ENCODE data around the gene PLCB1. TPM values are rescaled to one million over a fixed set of nuclear protein-coding genes. Genes with fewer than 3 reads are reported as not detected.

PLCB1 gene
- total and polyA plus RNA-seq, 10 of the 15 experiments (the other 5 are each of a cell fraction or from before 2014, with no cell fraction given), result 0.05 to 5.3 (median 0.17) TPM; not detected in 1

GRCh38 chr20:8194721-8195120, 62.7 kb downstream of the PLCB1 start (continued):
- TF ChIP-seq ATF2 (IDR thresholded peaks at IDR 0.05; ENCODE audit: low read length) (no peak), E2F4 (IDR thresholded peaks at IDR 0.05; ENCODE audit: low read depth, low read length) (no peak), HSF1 (IDR thresholded peaks at IDR 0.05; ENCODE audit: low read depth, low read length) (no peak), HDAC6 (IDR thresholded peaks at IDR 0.05; ENCODE audit: unreplicated experiment) (no peak), ESRRA (IDR thresholded peaks at IDR 0.05; ENCODE audit: low read length) (no peak)

- Histone ChIP-seq H3K79me2 (ENCODE audit: control insufficient read depth, insufficient read depth, low read length) (no peaks in the 10 kb centered on the region), H4K20me1 (ENCODE audit: control insufficient read depth, insufficient read depth) (no peaks in the 10 kb centered on the region), H3K27ac (ENCODE audit: control insufficient read depth, insufficient read depth) (no peak overlapping the region), H3K4me1 (ENCODE audit: control insufficient read depth, insufficient read depth, low read length) (no peaks in the 10 kb centered on the region), H3K27me3 (replicated peaks in 1 of 2; ENCODE audit: control insufficient read depth in 2 of 2, insufficient read depth in 2 of 2, low read length in 1 of 2) (no peaks in the 10 kb centered on the region), H3K4me3 (no peak overlapping the region), H3K9ac (ENCODE audit: control insufficient read depth, insufficient read depth, low read length) (no peak overlapping the region), H3K36me3 (ENCODE audit: control insufficient read depth in 2 of 2, insufficient read depth in 2 of 2, low read length in 1 of 2) (no peaks in the 10 kb centered on the region), H2AFZ (ENCODE audit: control insufficient read depth, low read depth, low read length) (no peak overlapping the region), H3K9me3 (replicated peaks; ENCODE audit: control insufficient read depth, insufficient read depth, low read length) (no peaks in the 10 kb centered on the region), H3K4me2 (ENCODE audit: control insufficient read depth, insufficient read depth) (no peak overlapping the region)
- BruUV-seq (replicated peaks), result no TSS peak
- SMC1A ChIA-PET (ENCODE audit: uncharacterized antibody, unreplicated experiment), result no interaction called here
- FAIRE-seq (no peak), DNase-seq (ENCODE audit: low read depth, low spot score) (no peak), ATAC-seq (no peak)
- in situ Hi-C loops (cut with MboI), result no loop called here
- RAD21 ChIA-PET (ENCODE audit: unreplicated experiment), result no interaction called here
- CTCF ChIA-PET, result no interaction called here
- no peak for TF ChIP-seq STAT3 (IDR thresholded peaks at IDR 0.05; ENCODE audit: low read depth, low read length)
- TF ChIP-seq HDAC6 (IDR thresholded peaks at IDR 0.05; ENCODE audit: unreplicated experiment), result no peak
- TF ChIP-seq TCF3 (IDR thresholded peaks at IDR 0.05; ENCODE audit: borderline replicate concordance, insufficient read depth, low read depth, low read length), result no peak
- no peak for TF ChIP-seq SREBF2 (IDR thresholded peaks at IDR 0.05; ENCODE audit: low read length)
- no peak for TF ChIP-seq SMAD1 (IDR thresholded peaks at IDR 0.05; ENCODE audit: low read depth, partially characterized antibody)
- 0% methylated on average over 1 of the region's 1 CpG for WGBS (ENCODE audit: insufficient coverage, insufficient replicate concordance, low lambda C conversion rate, missing lambda C conversion rate)
- POLR2A ChIA-PET, result no interaction called here
- intact Hi-C loops (cut with micrococcal nuclease; ENCODE audit: unreplicated experiment), result no loop called here
Measured at GRCh38 chr20:8196096-8196495, 64.0 kb downstream of the PLCB1 start.
